ENCODE measurements around the gene NCOA1.
"Not testable (repeated sequence)": the region's sequence is repeated elsewhere in the genome, so short reads cannot be mapped to it uniquely, and the experiment has no call there.

Gene NCOA1

DNA sequence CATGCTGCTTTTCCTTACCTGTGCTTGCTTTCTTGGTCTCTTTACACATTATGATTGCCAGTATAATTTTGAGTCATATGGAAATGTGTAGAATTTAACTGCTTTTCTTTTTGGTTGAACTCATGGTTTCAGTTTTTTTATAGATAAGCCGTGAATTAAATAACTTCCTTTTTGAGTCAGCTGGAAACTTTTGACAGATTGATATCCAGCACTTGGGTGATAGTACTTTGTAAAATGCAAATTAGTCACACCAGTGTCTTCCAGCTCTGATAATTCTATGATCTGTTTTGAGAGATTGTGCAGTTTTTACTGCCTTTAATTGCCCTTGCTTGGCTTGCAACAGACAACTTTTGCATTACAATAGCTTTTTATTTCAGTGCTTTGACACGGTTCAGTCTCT lies 86.4 kb downstream of the NCOA1 start:
- FAIRE-seq = peak; percentile 72
- no peak for DNase-seq (ENCODE audit: insufficient read length, low spot score)
- peak; percentile 76; the same call in 1 of the 2 replicates for TF ChIP-seq POU2F2 (IDR thresholded peaks at IDR 0.05; ENCODE audit: low read depth, low read length)
- TF ChIP-seq POLR2AphosphoS5 (IDR thresholded peaks at IDR 0.05; ENCODE audit: low read depth, low read length) = no peak
- TF ChIP-seq TAF1 (IDR thresholded peaks at IDR 0.05; ENCODE audit: low read depth, low read length) = no peak

DNA sequence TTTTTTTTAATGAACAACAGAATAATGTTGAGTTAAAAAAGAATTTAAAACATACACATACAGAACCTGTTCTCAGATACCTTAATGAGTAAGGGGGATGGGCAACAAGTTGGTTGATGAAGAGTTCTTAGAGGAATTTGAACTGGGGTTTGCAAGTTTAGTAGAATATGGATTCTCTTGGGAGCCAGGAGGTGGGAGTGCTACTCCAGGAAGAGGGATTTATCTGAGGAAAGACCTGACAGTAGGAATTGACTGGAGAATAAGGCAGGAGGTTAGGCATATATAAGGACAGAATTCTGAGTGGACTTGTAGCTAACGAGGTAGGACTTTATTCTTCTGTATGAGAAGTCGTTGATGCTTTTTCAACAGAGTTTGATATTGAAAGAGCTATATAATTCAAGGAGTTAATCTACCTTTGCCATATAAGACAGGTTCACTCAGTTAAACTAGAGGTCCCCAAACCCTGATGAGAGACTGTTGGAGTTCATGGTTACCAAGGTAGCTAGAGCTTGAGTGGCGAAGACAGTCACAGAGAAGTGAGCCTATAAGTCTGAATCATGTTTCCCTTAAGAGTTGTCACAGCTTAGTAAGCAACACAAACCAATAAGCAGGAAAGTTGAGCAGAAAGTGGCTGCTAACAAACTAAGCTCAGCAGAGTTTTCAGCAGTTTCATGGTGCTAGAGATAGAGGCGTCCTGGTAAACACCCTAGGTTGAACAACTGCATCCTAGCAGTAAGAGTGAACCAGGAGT lies 88.2 kb downstream of the NCOA1 start:
- DNase-seq (ENCODE audit: insufficient read length, low spot score) (no peak), FAIRE-seq (peak; percentile 75)
- TF ChIP-seq SPI1 (IDR thresholded peaks at IDR 0.05; ENCODE audit: low read depth, low read length) (no peak), TAF1 (IDR thresholded peaks at IDR 0.05; ENCODE audit: low read depth, low read length) (no peak), POU2F2 (IDR thresholded peaks at IDR 0.05; ENCODE audit: low read depth, low read length) (no peak), POLR2A (IDR thresholded peaks at IDR 0.05; ENCODE audit: low read depth, low read length) (no peak), PAX5 (IDR thresholded peaks at IDR 0.05; ENCODE audit: insufficient read depth, low read length, severe bottlenecking) (no peak), POLR2AphosphoS5 (IDR thresholded peaks at IDR 0.05; ENCODE audit: low read depth, low read length) (no peak)

GRCh38 chr2:24580561-24580960 lies 89.5 kb downstream of the NCOA1 start:
- no peak for TF ChIP-seq TAF1 (IDR thresholded peaks at IDR 0.05; ENCODE audit: low read depth, low read length)
- no peak for TF ChIP-seq POLR2AphosphoS5 (IDR thresholded peaks at IDR 0.05; ENCODE audit: low read depth, low read length)
- no peak for TF ChIP-seq SPI1 (IDR thresholded peaks at IDR 0.05; ENCODE audit: low read depth, low read length)
- no peak for TF ChIP-seq PAX5 (IDR thresholded peaks at IDR 0.05; ENCODE audit: insufficient read depth, low read length, severe bottlenecking)
- TF ChIP-seq POU2F2 (IDR thresholded peaks at IDR 0.05; ENCODE audit: low read depth, low read length) = no peak
- no peak for TF ChIP-seq POLR2A (IDR thresholded peaks at IDR 0.05; ENCODE audit: low read depth, low read length)
- FAIRE-seq (no peak), DNase-seq (ENCODE audit: insufficient read length, low spot score) (no peak)

DNA sequence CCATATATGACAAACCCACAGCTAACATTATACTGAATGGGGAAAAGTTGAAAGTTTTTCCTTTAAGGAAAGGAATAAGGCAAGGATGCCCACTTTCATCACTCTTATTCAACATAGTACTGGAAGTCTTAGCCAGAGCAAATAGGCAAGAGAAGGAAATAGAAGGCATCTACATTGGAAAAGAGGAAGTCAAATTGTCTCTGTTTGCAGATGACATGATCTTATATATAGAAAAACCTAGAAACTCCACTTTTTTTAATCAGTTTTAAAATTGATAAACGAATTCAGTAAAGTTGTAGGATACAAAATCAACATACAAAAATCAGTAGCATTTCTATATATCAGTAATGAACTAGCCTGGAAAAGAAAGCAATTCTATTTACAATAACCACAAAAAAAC lies 90.9 kb downstream of the NCOA1 start:
- FAIRE-seq; DNase-seq (ENCODE audit: insufficient read length, low spot score): not testable (repeated sequence)
- peak; percentile 59 for TF ChIP-seq SPI1 (IDR thresholded peaks at IDR 0.05; ENCODE audit: low read depth, low read length)

- DNase-seq (ENCODE audit: insufficient read length, low spot score) (peak; percentile 16), FAIRE-seq (peak; percentile 59)
- TF ChIP-seq POU2F2 (IDR thresholded peaks at IDR 0.05; ENCODE audit: low read depth, low read length) (no peak), POLR2AphosphoS5 (IDR thresholded peaks at IDR 0.05; ENCODE audit: low read depth, low read length) (no peak), TAF1 (IDR thresholded peaks at IDR 0.05; ENCODE audit: low read depth, low read length) (no peak), SPI1 (IDR thresholded peaks at IDR 0.05; ENCODE audit: low read depth, low read length) (no peak), POLR2A (IDR thresholded peaks at IDR 0.05; ENCODE audit: low read depth, low read length) (no peak), PAX5 (IDR thresholded peaks at IDR 0.05; ENCODE audit: insufficient read depth, low read length, severe bottlenecking) (no peak)
Observed at GRCh38 chr2:24586955-24587354, 95.9 kb downstream of the NCOA1 start.

GRCh38 chr2:24588294-24588693 lies 97.2 kb downstream of the NCOA1 start:
- no peak for FAIRE-seq

GRCh38 chr2:24592441-24593100 lies 101.5 kb downstream of the NCOA1 start:
- FAIRE-seq = no peak
- TF ChIP-seq SPI1 (IDR thresholded peaks at IDR 0.05; ENCODE audit: low read depth, low read length) = no peak
- TF ChIP-seq POLR2A (IDR thresholded peaks at IDR 0.05; ENCODE audit: low read depth, low read length) = no peak
- TF ChIP-seq POLR2AphosphoS5 (IDR thresholded peaks at IDR 0.05; ENCODE audit: low read depth, low read length) = no peak
- no peak for TF ChIP-seq PAX5 (IDR thresholded peaks at IDR 0.05; ENCODE audit: insufficient read depth, low read length, severe bottlenecking)
- TF ChIP-seq POU2F2 (IDR thresholded peaks at IDR 0.05; ENCODE audit: low read depth, low read length) = no peak
- no peak for TF ChIP-seq TAF1 (IDR thresholded peaks at IDR 0.05; ENCODE audit: low read depth, low read length)
- DNase-seq (ENCODE audit: insufficient read length, low spot score) = no peak

More at GRCh38 chr2:24588294-24588693, 97.2 kb downstream of the NCOA1 start:
- no peak for TF ChIP-seq POLR2A (IDR thresholded peaks at IDR 0.05; ENCODE audit: low read depth, low read length)
- no peak for TF ChIP-seq POLR2AphosphoS5 (IDR thresholded peaks at IDR 0.05; ENCODE audit: low read depth, low read length)
- TF ChIP-seq TAF1 (IDR thresholded peaks at IDR 0.05; ENCODE audit: low read depth, low read length) = no peak
- no peak for TF ChIP-seq PAX5 (IDR thresholded peaks at IDR 0.05; ENCODE audit: insufficient read depth, low read length, severe bottlenecking)
- TF ChIP-seq SPI1 (IDR thresholded peaks at IDR 0.05; ENCODE audit: low read depth, low read length) = no peak
- TF ChIP-seq POU2F2 (IDR thresholded peaks at IDR 0.05; ENCODE audit: low read depth, low read length) = no peak
- DNase-seq (ENCODE audit: insufficient read length, low spot score) = no peak

GRCh38 chr2:24594283-24594682 lies 103.2 kb downstream of the NCOA1 start:
- DNase-seq (ENCODE audit: insufficient read length, low spot score) (no peak), FAIRE-seq (no peak)
- TF ChIP-seq PAX5 (IDR thresholded peaks at IDR 0.05; ENCODE audit: insufficient read depth, low read length, severe bottlenecking) (no peak), POU2F2 (IDR thresholded peaks at IDR 0.05; ENCODE audit: low read depth, low read length) (no peak), TAF1 (IDR thresholded peaks at IDR 0.05; ENCODE audit: low read depth, low read length) (no peak), SPI1 (IDR thresholded peaks at IDR 0.05; ENCODE audit: low read depth, low read length) (no peak), POLR2AphosphoS5 (IDR thresholded peaks at IDR 0.05; ENCODE audit: low read depth, low read length) (no peak), POLR2A (IDR thresholded peaks at IDR 0.05; ENCODE audit: low read depth, low read length) (no peak)

GRCh38 chr2:24597181-24597870 lies 106.3 kb downstream of the NCOA1 start:
- DNase-seq (ENCODE audit: insufficient read length, low spot score) (no peak), FAIRE-seq (no peak)
- TF ChIP-seq SPI1 (IDR thresholded peaks at IDR 0.05; ENCODE audit: low read depth, low read length) = no peak
- no peak for TF ChIP-seq POLR2A (IDR thresholded peaks at IDR 0.05; ENCODE audit: low read depth, low read length)
- TF ChIP-seq PAX5 (IDR thresholded peaks at IDR 0.05; ENCODE audit: insufficient read depth, low read length, severe bottlenecking) = no peak
- no peak for TF ChIP-seq POU2F2 (IDR thresholded peaks at IDR 0.05; ENCODE audit: low read depth, low read length)
- TF ChIP-seq TAF1 (IDR thresholded peaks at IDR 0.05; ENCODE audit: low read depth, low read length) = no peak
- TF ChIP-seq POLR2AphosphoS5 (IDR thresholded peaks at IDR 0.05; ENCODE audit: low read depth, low read length) = no peak

DNA sequence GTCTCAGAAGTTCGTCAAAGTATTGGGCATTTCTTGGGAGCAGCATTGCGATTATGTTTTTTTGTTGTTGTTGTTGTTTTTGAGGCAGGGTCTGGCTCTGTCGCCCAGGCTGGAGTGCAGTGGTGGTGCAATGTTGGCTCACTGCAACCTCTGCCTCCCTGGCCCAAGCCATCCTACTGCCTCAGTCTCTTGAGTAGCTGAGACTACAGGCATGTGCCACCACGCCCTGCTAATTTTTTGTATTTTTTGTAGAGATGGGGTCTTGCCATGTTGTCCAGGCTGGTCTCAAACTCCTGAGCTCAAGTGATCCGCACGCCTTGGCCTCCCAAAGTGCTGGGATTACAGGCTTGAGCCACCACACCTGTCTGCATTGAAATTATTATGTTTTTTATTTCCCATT lies 109.1 kb downstream of the NCOA1 start:
- FAIRE-seq; DNase-seq (ENCODE audit: insufficient read length, low spot score): not testable (repeated sequence)

Data from GM12891 (cell line).